Dermis microvascular lymphatic vessel endothelial cell (primary cell): Measurements from ENCODE around the gene ADM5. TPM values are rescaled to one million over a fixed set of nuclear protein-coding genes. Genes with fewer than 3 reads are reported as not detected.

Experiments used
- DNase-seq, 2 donors: peaks; one replicate each; pipeline versions ENCODE4 v3.0.0 to v3.0.0-alpha.2; 2010; ENCODE audit warnings: low read depth in 2 of 2
- total RNA-seq: library from RNA; depleted of rRNA; stranded (reverse); fragments of >200 nt; gene quantifications from 2 replicates; pipeline ENCODE4 v1.2.1, GENCODE V29; 2014

ADM5 gene
- total RNA-seq, 1 donor from 2014 or later, result 0.26 TPM

DNA sequence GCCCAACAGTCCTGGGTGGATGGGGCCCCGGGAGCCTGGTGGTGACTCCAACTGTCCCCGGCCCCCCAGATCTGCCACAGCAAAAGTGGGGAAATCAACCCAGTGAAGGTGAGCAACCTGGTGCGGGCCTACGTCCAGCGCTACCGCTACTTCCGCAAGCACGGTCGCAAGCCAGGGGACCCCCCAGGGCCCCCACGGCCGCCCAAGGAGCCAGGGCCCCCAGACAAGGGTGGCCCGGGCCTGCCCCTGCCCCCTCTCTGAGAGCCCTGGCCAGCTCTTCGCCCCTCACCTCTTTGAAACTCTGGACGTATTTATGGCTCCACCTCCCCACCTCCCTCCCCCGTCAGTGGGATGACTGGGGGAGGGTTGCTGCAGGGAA, 31.3 kb upstream of the ADM5 start:
- no peak for DNase-seq

DNA sequence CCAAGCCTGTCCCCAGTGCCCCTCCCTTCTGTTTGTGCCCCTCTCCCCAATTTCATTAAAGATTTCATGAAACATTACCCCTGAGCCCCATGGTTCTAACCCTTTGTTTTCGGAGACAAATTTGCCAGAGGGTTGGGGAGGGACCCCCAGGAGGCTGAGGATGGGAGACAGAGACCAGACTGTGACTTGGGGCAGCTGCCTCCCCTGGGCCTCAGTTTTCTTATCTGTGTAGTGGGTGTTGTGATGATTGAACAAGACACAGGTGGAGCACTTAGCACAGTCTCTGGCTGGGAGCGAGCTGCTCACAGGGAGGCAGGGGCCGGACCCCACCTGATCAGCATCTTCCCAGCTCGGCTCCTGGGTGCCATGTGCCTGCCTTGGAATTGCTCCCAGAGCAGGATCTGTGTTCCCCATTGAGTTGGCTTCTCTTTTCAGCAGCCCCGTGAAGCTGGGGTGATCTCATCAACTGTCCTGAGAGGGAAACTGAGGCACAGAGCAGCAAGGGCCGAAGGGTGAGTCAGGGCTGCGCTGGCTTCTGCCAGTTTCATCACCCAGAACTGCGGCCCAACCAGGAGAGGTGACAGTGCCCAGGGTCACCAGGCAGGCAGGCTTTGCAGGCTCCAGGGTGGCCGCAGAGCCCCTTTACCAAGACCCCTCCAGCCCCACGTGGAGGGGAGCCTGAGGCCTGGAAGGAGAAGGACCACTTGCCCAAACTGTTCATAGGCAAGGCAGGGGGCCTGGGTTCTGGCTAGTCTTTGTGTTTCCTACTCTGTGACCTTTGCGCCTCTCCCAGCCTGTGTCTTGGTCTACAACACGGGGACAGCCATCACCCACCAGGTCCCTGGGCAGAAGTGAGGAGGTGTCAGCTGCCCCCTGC, 30.6 kb upstream of the ADM5 start:
- DNase-seq, result no peak

DNA sequence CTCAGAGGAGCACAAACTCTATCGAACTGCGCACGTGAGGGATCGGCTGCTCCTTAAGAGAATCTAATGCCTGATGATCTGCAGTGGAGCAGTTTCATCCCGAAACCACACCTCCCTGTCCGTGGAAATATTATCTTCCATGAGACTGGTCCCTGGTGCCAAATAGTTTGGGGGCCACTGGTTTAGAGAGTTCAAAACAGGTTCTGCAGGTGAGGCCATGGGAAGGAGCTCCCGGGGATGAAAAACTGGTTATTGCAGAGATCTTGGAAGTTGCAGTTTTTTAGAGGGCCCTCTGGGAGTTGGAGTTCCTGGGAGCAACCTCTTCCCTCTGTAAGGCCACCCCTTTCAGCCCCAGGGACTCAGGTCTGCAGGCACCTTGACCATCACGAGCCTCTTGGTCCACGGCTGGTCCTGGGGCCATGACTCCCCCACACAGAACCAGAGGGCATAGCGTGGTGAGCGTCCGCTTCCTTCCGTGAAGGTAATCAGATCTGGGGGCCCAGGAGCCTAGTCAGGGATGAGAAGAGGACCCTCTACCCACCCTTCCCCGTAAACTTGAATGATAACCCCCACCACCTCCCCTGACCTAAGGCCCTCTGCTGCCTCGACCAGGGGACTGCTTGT, 28.9 kb upstream of the ADM5 start:
- DNase-seq, result no peak

GRCh38 chr19:49662011-49662410, 27.4 kb upstream of the ADM5 start:
- no peak for DNase-seq

DNA sequence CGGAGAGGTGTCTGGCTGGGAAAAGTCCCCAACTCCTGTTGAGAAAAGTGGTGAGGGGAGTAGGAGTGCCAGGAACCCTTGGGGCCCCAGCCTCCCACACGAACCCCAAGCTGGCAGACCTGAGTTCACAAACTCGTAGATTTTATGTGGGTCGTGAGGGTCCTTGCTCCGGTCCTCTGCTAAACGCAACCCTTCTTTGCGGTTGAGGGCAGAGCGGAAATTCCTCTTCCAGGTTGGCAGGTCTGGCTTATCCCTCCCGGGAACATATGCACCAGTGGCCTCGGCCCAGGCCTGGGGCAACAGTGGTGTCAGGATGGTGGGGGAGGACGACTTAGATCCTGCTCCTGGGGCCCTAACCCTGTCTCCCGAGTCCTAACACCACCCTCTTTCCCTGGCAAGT, 26.2 kb upstream of the ADM5 start:
- DNase-seq, result no peak

GRCh38 chr19:49664171-49665035, 25.0 kb upstream of the ADM5 start:
- peak in 1 of 2 donors; percentile 87 for DNase-seq

DNA sequence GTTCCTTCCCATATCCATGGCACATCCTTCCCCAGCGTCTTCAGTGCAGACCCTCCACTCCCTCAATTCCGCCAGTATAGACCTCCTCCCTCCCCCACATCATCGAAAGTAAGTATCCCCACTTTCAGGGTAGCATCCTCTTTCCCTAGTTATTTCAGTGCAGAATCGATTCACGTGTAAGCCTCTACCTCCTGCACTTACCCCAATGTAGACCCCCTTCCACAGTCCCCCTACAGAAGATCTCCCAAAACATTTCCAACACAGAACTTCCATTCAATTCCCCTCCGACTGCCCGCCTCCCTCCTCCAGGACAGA, 24.4 kb upstream of the ADM5 start:
- no peak for DNase-seq

- DNase-seq, result peak; percentile 92 to 95
Observed at GRCh38 chr19:49665351-49666119, 23.9 kb upstream of the ADM5 start, which contains the start of the genes BCL2L12 and IRF3. Gene BCL2L12 (plus strand): TSS chr19:49665933. CDS start chr19:49666693, 760 bp downstream. Gene IRF3 (minus strand): TSS chr19:49665857. CDS start chr19:49664838, 1,019 bp downstream.

GRCh38 chr19:49666120-49666444, 23.3 kb upstream of the ADM5 start:
- DNase-seq, result no peak

GRCh38 chr19:49667473-49667872, 21.9 kb upstream of the ADM5 start:
- DNase-seq, result no peak

- no peak for DNase-seq
Observed at GRCh38 chr19:49669516-49669915, 19.9 kb upstream of the ADM5 start.

GRCh38 chr19:49672131-49672919, 17.1 kb upstream of the ADM5 start:
- DNase-seq, result peak; percentile 63 to 80

DNA sequence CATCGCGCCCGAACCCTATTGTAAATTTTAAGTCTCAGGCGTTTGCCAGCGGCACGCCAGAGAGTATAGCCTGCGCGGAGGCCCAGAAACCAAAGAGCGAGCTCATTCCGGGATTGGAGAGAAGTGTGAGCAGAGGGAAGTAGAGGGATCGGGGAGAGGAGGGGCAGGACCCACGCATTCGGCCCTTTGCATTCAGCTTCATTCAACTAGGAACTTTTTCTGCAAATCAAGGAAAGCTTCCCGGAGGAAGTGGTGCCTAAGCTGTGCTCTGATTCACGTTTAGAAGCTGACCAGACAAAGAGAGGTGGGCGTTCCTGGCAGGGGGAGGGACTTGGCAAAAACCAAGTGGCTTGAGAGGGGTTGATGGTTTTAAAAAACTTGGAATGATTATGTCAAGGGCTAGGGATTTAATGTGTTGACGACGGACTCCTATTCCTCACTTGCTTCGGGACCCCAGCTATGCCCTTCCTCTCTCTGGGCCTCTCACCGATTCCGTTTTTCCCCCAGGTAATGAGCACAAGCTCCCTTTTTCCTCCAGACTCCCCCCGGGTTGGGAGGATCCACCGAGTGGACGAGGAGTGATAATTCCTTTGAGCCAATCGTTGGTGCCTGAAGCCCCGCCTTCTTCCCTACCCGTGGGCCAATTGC, 13.1 kb upstream of the ADM5 start:
- DNase-seq, result peak; percentile 95 to 96

DNA sequence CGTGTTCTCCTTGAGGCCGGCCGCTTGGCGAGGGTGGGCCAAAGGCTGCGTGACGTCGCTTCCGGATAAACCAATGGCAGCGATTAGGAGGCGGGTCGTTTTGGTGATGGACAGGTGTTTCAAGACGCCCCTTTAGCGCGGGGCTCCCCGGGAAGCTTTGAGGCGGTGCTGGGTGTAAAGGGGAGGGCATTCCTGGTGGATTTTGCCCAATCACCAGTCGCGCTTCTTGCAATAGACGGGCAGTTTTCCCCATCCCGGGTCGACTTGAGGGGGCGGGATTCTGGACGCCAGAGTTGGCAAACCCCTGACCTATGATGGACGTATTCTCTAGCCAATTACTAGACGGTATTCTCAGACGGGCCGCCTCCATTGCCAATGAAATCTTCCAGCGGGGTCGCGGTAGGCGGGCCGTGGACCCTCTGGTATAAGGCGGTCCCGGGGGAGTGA, 12.6 kb upstream of the ADM5 start:
- DNase-seq, result peak; percentile 100

DNA sequence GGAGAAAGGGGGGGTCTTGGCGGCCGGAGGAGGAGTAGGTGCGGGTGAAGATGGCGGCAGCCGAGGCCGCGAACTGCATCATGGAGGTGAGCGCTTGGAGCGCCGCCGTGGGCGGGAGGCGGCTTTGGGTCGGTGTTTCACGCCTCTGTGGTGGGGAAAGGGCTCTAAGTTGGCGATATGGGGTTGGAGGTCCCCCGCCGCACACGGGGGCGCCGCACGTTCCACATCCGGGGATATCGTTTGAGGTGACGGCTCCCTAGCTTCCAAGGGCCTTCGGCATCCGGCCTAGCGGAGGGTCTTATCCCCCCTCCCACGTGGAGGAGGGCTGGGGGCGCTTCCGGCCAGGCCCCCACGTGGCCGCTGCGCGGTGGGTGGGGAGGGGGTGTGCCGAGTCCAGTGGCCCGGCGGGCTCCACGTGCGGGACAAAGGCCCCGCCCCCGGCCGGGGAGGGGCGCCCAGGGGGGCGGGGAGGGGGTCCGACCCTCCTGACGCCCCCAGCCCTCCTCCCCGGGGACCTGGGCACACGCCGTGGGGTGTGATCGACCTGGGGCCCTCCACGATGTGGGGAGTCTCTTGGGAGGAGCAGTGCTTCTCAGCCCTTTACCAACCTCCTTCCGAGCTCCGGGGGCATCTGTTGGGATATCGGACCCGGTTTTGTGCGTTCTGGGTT, 12.0 kb upstream of the ADM5 start, which contains the start of gene PRMT1:
Gene PRMT1 (plus strand): TSS at position 41 of the 670 bp plus-strand sequence. CDS start 10 bp downstream, at position 51.
- peak in 1 of 2 donors; percentile 61 for DNase-seq

- peak in 1 of 2 donors; percentile 74 for DNase-seq
Observed at GRCh38 chr19:49677901-49678674, 11.3 kb upstream of the ADM5 start.

DNA sequence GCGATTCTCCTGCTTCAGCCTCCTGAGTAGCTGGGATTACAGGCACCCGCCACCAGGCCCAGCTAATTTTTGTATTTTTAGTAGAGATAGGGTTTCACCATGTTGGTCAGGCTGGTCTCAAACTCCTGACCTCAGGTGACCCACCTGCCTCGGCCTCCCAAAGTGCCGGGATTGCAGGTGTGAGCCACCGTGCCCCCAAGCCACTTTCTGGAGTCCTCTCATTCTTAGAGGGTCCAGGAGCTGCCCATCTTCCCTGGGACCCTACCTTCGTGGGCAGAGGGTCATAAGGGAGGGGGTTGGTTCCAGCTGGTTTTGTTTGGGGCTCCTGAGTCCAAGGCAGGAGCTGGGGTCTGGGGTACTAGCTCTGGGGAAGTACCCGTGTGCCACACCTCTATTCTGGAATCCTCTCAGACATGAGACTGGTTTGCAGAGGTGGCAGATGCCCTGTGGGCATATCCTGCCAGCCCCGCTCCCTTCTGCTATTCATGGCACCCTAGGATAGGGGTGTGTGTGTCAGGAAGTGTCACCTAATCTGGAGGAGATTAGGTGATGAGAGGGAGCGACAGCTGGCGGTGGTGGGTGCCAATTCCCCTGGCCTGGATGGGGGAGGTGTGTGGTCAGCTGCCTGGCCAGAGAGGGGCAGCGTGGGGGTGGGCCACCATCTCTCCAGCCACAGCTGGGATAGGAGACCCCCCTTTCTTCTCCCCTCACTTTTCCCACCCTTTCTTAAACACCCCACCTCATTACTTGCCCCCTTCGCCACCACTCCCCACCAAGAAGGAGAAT, 10.2 kb upstream of the ADM5 start:
- DNase-seq, result no peak
